GM12873 (cell line): ENCODE data around the gene NUMB.

ENCODE experiments used
- CTCF ChIP-seq: IDR thresholded peaks from 2 replicates; pipeline ENCODE4 v1.5.1; 2012; ENCODE audit warnings: low read depth, mild to moderate bottlenecking, moderate library complexity, low read length, control low read depth; ENCODE audit not compliant: insufficient read depth; ENCODE audit errors: missing control alignments

NUMB gene

GRCh38 chr14:73269729-73270531 is 188.4 kb downstream of the NUMB start:
- TF ChIP-seq CTCF = no peak

GRCh38 chr14:73267474-73267873 is 190.9 kb downstream of the NUMB start:
- no peak for TF ChIP-seq CTCF

DNA sequence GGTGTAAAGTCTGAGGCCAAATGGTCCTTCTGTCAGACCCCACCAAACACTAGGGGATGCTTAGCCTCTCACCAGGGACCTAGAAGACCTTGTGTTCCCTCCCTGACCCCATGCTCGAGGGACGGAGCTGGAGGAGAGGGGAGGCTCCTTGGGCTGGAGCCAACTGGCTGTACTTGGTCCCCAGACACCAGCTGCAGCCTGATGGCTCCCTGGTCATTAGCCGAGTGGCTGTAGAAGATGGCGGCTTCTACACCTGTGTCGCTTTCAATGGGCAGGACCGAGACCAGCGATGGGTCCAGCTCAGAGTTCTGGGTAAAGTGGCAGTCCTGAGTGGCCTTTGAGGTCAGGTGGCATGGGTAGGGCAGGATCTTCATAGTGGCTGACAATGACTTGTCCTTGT is 192.0 kb downstream of the NUMB start:
- no peak for TF ChIP-seq CTCF

DNA sequence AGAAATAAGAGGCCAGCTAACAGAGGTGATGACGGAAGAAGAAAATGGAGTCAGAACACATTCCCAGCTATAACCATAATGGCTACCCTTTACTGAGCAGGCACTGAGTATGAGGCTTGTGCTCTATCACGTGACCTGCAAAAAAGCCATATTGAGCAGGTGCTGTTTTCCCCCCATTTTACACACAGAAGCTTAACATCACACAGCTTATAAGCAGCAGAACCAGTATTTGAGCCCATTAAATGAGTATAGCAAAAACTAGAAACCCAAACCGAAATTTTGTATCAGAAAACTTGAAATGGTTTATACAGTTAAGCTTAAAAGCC is 192.7 kb downstream of the NUMB start:
- no peak for TF ChIP-seq CTCF

- TF ChIP-seq CTCF = no peak
These were observed 193.2 kb downstream of the NUMB start for GRCh38 chr14:73264885-73265720.

DNA sequence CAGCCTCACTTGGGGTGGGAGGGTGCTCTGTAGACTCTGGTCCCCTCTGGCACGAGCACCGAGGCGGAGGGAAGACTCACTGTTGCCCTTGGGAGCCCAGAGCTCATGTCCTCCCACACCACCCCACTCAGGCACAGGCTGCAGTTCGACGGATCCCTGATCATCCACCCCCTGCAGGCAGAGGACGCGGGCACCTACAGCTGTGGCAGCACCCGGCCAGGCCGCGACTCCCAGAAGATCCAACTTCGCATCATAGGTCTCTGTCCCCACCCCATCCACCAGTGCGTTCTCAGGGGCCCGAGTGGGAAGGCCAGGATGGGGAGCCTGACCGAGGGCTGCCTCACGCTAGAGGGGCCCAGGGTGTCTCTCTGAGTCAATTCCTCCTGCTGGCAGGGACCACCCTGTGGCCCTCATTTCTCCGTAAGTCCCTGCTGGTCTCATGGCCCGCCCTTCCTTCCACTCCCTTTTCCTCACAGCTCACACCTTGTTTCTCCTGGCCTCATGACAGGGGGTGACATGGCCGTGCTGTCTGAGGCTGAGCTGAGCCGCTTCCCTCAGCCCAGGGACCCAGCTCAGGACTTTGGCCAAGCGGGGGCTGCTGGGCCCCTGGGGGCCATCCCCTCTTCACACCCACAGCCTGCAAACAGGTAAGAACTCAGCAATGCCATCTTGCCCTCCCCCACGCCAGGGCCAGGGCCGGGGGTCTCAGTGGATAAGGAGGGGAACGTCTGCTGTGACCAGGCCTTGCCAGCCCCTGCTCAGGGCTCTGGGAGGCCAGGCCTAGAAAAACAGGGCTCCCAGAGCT is 194.1 kb downstream of the NUMB start:
- TF ChIP-seq CTCF = no peak

GRCh38 chr14:73263606-73264005 is 194.7 kb downstream of the NUMB start:
- no peak for TF ChIP-seq CTCF
